Loucy (cell line): ENCODE measurements around the gene GON7.

Experiments used
- CTCF ChIP-seq: fragments of 200-600 bp; sonication (generic); conservative IDR thresholded peaks from 2 replicates; pipeline ENCODE4 v1.5.1; 2014; ENCODE audit warnings: mild to moderate bottlenecking, antibody characterized with exemption, low read length
- EZH2phosphoT487 ChIP-seq: fragments of 200-600 bp; IDR thresholded peaks from 2 replicates; pipeline ENCODE4 v1.6.1; 2018; ENCODE audit warnings: antibody characterized with exemption, mild to moderate bottlenecking, moderate library complexity, borderline replicate concordance

GRCh38 chr14:93185349-93185720 is 21.5 kb downstream of the GON7 start:
- TF ChIP-seq CTCF (no peak), EZH2phosphoT487 (no peak)
